Smooth muscle cell (in vitro differentiated cells): ENCODE results near the gene TET1. TPM values are rescaled to one million over a fixed set of nuclear protein-coding genes. Genes with fewer than 3 reads are reported as not detected.

Experiments used
- DNase-seq: peaks from one replicate; lab custom pipeline; 2025; ENCODE audit not compliant: unreplicated experiment; lab: John Stamatoyannopoulos, UW
- H2AFZ ChIP-seq: fragments of 200-600 bp; sonication (generic); 2 replicates; pipeline ENCODE4 v1.6.0; 2016; ENCODE audit warnings: antibody characterized with exemption, low read depth, mild to moderate bottlenecking
- H3F3A ChIP-seq: fragments of 200-600 bp; sonication (generic); 2 replicates; pipeline ENCODE4 v1.6.0; 2017; ENCODE audit warnings: antibody characterized with exemption, low read depth
- H3K27ac ChIP-seq: fragments of 200-600 bp; sonication (generic); 2 replicates; pipeline ENCODE4 v1.5.1; 2016; ENCODE audit warnings: low read depth, mild to moderate bottlenecking
- H3K27me3 ChIP-seq: fragments of 200-600 bp; sonication (generic); 2 replicates; pipeline ENCODE4 v1.6.1; 2016; ENCODE audit warnings: low read depth, mild to moderate bottlenecking
- H3K36me3 ChIP-seq: fragments of 200-600 bp; sonication (generic); 2 replicates; pipeline ENCODE4 v1.5.1; 2016; ENCODE audit warnings: low read depth
- H3K4me1 ChIP-seq: fragments of 200-600 bp; sonication (generic); 2 replicates; pipeline ENCODE4 v1.5.1; 2016; ENCODE audit warnings: low read depth
- H3K4me2 ChIP-seq: fragments of 200-600 bp; sonication (generic); 2 replicates; pipeline ENCODE4 v1.6.0; 2016; ENCODE audit warnings: mild to moderate bottlenecking
- H3K4me3 ChIP-seq: fragments of 200-600 bp; sonication (generic); 2 replicates; pipeline ENCODE4 v1.5.1; 2016; ENCODE audit warnings: mild to moderate bottlenecking
- H3K79me2 ChIP-seq: fragments of 200-600 bp; sonication (generic); 2 replicates; pipeline ENCODE4 v1.6.0; 2016; ENCODE audit warnings: low read depth, mild to moderate bottlenecking
- H3K9ac ChIP-seq: fragments of 200-600 bp; sonication (generic); 2 replicates; pipeline ENCODE4 v1.6.0; 2016; ENCODE audit warnings: low read depth
- H3K9me3 ChIP-seq: fragments of 200-600 bp; sonication (generic); replicated peaks from 2 replicates; pipeline ENCODE4 v1.5.1; 2016; ENCODE audit warnings: low read depth
- H4K20me1 ChIP-seq: fragments of 200-600 bp; sonication (generic); 2 replicates; pipeline ENCODE4 v1.6.0; 2016; ENCODE audit warnings: low read depth
- WGBS: methylation state at CpG from one replicate; pipeline ENCODE4 v1.1.7; 2016; ENCODE audit warnings: low lambda C conversion rate; 5-methylcytosine and 5-hydroxymethylcytosine counted together
- polyA plus RNA-seq: library from polyadenylated mRNA; unstranded; fragments of >200 nt; fragmentation: Nextera tagmentation; extraction: Ambion mirVana; gene quantifications from 2 replicates; pipeline ENCODE4 v1.2.1, GENCODE V29; 2016
- total RNA-seq: library from RNA; depleted of rRNA; stranded (reverse); fragments of >200 nt; gene quantifications from 2 replicates; pipeline ENCODE4 v1.2.3, GENCODE V29; 2014
- TF ChIP-seq, protein P1 (sequence below): fragments of 200-600 bp; sonication (generic); IDR thresholded peaks from 2 replicates; pipeline ENCODE4 v1.5.1; 2017; ENCODE audit warnings: borderline replicate concordance, mild to moderate bottlenecking, antibody characterized with exemption; ENCODE audit not compliant: insufficient read depth, poor library complexity, severe bottlenecking

The TET1 gene
- total and polyA plus RNA-seq, 2 experiments from 2014 or later: 2.5 to 15.3 TPM

DNA sequence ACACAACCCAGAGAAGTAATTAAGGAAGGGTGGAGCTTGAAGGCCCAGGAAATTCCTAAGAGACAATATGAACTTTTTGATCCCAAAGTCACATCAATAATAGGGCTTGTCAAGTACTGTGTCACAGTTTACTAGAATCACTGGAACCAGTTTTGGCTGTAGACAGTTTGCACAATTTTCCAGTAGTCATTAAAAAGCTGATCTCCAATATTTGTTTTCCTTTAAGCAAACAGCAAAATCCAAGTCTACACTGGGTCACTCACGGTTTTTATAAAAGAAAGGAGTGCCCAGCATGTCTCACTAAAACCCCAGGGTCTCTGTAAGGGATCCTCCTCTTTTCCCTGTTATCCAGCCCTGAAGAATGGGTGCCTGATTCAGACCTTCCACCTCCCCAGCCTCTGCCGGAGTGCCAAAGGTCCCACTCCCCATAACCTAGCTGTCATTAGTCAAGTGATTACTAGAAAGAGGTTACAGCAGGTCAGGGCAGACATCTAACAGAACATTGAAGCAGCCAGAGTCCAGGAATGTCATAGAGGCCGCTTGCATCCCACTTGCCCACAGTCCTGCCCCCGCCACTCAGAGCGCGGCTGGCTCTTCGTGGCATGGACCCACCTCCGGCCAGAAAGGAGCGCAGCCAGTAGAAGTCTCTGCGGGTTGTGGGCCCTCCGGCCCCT lies 33.4 kb upstream of the TET1 start:
- H2AFZ ChIP-seq: peak overlapping the region; percentile 97
- peak overlapping the region; percentile 100 for H3K4me3 ChIP-seq
- peaks cover 5% of the 10 kb centered on the region for H3K4me1 ChIP-seq
- no peaks in the 10 kb centered on the region for H3F3A ChIP-seq
- peak overlapping the region; percentile 97 for H3K9ac ChIP-seq
- H4K20me1 ChIP-seq: no peaks in the 10 kb centered on the region
- H3K4me2 ChIP-seq: peak overlapping the region; percentile 98
- peak overlapping the region; percentile 95 for H3K27ac ChIP-seq
- WGBS: 3% methylated on average over 11 of the region's 11 CpGs
- H3K9me3 ChIP-seq: no peaks in the 10 kb centered on the region
- H3K79me2 ChIP-seq: peaks cover 19% of the 10 kb centered on the region
- DNase-seq: no peak
- H3K27me3 ChIP-seq: no peaks in the 10 kb centered on the region
- H3K36me3 ChIP-seq: no peaks in the 10 kb centered on the region
- TF ChIP-seq, protein P1, sequence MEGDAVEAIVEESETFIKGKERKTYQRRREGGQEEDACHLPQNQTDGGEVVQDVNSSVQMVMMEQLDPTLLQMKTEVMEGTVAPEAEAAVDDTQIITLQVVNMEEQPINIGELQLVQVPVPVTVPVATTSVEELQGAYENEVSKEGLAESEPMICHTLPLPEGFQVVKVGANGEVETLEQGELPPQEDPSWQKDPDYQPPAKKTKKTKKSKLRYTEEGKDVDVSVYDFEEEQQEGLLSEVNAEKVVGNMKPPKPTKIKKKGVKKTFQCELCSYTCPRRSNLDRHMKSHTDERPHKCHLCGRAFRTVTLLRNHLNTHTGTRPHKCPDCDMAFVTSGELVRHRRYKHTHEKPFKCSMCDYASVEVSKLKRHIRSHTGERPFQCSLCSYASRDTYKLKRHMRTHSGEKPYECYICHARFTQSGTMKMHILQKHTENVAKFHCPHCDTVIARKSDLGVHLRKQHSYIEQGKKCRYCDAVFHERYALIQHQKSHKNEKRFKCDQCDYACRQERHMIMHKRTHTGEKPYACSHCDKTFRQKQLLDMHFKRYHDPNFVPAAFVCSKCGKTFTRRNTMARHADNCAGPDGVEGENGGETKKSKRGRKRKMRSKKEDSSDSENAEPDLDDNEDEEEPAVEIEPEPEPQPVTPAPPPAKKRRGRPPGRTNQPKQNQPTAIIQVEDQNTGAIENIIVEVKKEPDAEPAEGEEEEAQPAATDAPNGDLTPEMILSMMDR: no peak

DNA sequence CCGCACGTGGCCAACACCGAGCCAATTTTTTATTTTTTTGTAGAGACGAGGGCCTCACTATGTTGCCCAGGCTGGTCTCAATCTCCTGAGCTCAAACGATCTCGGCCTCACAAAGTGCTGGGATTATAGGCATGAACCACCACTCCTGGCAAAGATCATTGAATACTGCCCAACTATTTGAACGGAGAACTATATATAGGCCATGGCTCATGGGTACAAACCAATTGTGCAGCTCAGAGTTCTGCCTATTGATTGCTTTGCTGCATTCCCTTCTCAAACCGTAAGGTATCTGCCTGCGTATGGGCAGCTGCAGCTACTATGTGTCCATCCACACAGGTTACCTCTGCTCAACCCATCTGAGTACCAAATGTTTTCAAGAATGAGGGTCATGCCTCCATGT lies 23.2 kb upstream of the TET1 start:
- H3K9ac ChIP-seq: no peak overlapping the region
- H3K4me2 ChIP-seq: no peak overlapping the region
- H3K9me3 ChIP-seq: no peaks in the 10 kb centered on the region
- WGBS: 85% methylated on average over 9 of the region's 9 CpGs
- H2AFZ ChIP-seq: no peak overlapping the region
- no peaks in the 10 kb centered on the region for H3K36me3 ChIP-seq
- no peaks in the 10 kb centered on the region for H4K20me1 ChIP-seq
- no peak overlapping the region for H3K4me3 ChIP-seq
- H3F3A ChIP-seq: no peaks in the 10 kb centered on the region
- no peaks in the 10 kb centered on the region for H3K4me1 ChIP-seq
- H3K27ac ChIP-seq: no peak overlapping the region
- TF ChIP-seq, protein P1: no peak
- H3K27me3 ChIP-seq: no peaks in the 10 kb centered on the region
- no peaks in the 10 kb centered on the region for H3K79me2 ChIP-seq
- no peak for DNase-seq

DNA sequence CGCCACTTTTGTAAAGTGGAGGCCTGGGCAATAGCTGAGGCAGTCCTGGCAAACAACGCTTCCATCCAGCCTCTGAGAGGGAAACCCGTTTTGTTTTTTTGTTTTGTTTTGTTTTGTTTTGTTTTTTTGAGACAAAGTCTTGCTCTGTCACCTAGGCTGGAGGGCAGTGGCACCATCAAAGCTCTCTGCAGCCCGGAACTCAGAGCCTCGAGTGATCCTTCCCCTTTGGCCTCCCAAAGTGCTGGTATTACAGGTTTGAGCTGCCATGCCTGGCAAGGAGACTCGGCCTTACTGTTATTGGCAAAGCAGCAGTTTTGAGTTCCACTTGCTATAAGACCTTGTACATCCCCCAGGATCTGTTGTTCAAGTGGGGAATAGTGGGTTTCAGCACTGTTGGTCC lies 22.3 kb upstream of the TET1 start:
- Histone ChIP-seq H3K36me3 (no peaks in the 10 kb centered on the region), H3F3A (peaks cover 4% of the 10 kb centered on the region), H3K27me3 (no peaks in the 10 kb centered on the region), H3K4me1 (no peaks in the 10 kb centered on the region), H2AFZ (no peak overlapping the region), H3K27ac (no peak overlapping the region), H3K79me2 (no peaks in the 10 kb centered on the region), H3K9ac (no peak overlapping the region), H3K4me3 (no peak overlapping the region), H4K20me1 (no peaks in the 10 kb centered on the region), H3K4me2 (no peak overlapping the region), H3K9me3 (no peaks in the 10 kb centered on the region)
- no peak for DNase-seq
- TF ChIP-seq, protein P1: no peak
- WGBS: 77% methylated on average over 6 of the region's 6 CpGs
